HL-60/S4 treated with phorbol 12-myristate 13-acetate at 8.2 ng/mL for 4 days and 3 days (cell line): ENCODE results near the gene PIGL.
"Not testable (repeated sequence)": the region's sequence is repeated elsewhere in the genome, so short reads cannot be mapped to it uniquely, and the experiment has no call there.

Experiments used
- in situ Hi-C: fragments of 300-500 bp; cut with MboI; formaldehyde crosslinking; loops from 2 replicates; pipeline ENCODE4 v1.15.0; 2022; ENCODE audit warnings: low sequenced_read_pairs

PIGL gene

DNA sequence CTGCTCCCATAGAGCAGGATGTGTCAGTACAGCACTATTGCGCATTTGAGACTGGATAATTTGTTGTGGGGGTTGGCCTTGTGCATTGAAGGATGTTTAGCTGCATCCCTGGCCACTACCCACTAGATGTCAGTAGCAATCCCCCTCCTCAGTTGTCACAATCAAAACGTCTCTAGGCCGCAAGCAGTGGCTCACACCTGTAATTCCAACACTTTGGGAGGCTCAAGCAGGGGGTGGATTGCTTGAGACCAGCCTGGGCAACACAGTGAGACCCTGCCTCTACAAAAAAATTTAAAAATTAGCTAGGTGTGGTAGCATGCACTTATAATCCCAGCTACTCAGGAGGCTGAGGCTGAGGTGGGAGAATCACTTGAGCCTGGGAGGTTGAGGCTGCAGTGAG lies 87.8 kb downstream of the PIGL start:
- in situ Hi-C loops, result no loop called here

DNA sequence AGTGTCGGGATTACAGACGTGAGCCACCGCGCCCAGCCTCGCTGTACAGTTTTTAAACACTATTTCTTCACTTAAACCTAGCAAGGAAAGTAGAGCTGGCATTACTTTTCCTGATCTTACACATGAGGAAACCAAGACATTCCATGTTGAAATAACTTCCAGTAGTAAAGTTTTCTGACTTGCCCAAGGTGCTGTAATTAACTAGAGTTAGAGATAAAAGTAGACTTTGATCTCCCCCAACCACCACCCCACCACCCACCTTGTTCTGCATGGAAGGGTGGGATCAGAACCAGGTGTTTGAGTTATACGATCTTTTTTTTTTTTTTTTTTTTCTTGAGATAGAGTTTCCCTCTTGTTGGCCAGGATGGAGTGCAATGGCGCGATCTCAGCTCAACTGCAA lies 89.2 kb downstream of the PIGL start:
- in situ Hi-C loops, result no loop called here

DNA sequence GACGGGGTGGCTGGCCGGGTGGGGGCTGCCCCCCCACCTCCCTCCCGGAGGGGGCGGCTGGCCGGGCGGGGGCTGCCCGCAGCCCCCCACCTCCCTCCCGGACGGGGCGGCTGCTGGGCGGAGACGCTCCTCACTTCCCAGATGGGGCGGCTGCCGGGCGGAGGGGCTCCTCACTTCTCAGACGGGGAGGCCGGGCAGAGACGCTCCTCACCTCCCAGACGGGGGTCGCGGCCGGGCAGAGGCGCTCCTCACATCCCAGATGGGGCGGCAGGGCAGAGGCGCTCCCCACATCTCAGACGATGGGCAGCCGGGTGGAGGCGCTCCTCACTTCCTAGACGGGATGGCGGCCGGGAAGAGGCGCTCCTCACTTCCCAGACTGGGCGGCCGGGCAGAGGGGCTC lies 95.1 kb downstream of the PIGL start:
- in situ Hi-C loops, result not testable (repeated sequence)

DNA sequence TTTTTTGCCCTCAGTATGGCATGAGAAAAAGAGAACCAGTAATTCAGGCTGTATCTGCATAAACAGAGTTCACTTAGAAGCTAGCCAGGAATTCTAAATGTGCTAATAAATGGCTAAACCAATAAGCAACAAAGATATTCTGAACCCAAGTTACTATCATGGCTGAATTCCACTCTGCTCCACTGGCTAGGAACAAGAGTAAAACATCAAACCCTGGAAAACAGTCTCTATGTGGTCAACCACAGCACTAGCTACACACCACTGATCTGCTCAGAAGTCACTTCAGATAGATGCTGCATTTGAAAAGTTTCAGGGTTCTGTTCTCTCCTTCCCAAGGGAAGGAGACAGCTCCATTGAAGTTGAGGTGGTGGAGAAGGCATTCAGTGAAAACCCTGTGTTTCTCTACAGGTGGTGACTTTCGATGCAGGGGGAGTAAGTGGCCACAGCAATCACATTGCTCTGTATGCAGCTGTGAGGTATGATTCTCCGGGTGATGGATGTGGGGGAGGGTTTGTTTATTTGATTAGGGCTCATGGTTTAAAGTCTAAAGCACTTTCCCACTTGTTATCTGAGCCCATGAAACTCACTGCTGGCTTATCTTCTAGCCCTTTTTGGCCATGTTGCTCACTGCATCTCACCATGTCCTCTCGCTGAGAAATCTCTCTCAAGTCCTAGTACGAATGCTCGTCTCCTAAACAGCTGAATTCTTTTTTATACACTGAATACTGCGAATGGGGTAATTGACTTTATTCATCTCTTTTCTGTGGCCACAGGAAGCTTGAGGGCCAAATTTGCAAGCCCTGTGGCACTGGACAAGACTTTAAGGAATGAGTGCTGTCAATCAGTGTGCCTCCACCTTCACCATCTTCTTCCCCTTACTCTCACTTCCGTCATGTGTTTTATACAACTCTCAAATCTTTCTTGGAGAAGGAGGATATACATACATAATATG lies 96.4 kb downstream of the PIGL start:
- in situ Hi-C loops, result no loop called here

- in situ Hi-C loops, result no loop called here
These were observed 97.2 kb downstream of the PIGL start for GRCh38 chr17:16314189-16314588.

DNA sequence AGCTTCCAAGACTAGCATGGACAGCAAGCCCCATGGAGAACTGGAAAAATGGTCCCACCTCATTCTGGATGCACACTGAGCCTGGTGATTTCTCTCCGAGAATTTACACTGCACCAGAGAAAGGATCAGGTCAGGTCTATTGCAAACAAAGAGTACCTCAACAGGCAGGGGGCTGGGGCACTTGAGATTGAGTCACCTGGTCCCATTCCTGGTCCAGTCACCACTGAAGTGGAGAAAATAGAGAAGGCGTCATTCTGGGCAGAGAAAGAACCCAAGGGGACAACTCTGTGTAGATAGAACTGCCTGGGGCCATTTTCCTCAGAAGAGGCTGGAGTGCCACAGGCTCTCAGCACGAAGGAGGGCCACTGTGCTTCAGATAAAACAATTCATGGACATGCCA lies 97.8 kb downstream of the PIGL start:
- in situ Hi-C loops, result no loop called here

DNA sequence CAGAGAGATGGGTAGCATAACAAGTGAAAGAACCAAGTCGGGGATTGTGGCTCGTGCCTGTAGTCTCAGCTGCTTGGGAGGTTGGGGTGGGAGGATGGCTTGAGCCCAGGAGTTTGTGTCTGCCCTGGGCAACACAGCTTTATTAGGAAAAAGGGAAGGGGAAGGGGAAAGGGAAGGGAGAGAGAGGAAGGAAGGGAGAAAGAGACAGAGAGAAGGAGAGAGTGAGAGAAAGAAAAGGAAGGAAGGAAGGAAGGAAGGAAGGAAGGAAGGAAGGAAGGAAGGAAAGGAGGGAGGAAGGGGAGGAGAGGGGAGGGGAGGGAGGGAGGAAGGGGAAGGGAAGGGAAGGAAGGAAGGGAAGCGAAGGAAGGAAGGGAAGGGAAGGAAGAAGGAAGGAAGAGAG lies 103.0 kb downstream of the PIGL start:
- in situ Hi-C loops, result no loop called here

- in situ Hi-C loops, result no loop called here
These were observed 105.6 kb downstream of the PIGL start for GRCh38 chr17:16322636-16323035.

- in situ Hi-C loops, result no loop called here
These were observed 109.0 kb downstream of the PIGL start for GRCh38 chr17:16325964-16326363.

DNA sequence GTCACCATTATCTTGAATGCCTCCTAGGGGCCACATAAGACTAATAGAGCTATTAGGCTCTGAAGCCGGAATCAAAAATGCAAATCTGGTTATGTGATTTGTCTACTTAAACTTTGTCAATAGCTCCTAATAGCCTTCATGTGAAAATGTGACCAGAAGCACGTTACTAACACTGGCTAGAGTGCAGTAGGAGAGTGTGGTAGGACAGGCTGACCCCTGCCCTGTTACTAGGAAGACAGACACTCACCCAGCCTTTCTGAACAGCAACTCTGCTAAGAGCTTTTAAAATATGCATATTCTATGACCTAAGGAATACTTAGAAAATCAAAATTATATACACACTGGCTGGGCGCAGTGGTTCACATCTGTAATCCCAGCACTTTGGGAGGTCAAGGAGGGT lies 110.0 kb downstream of the PIGL start:
- in situ Hi-C loops, result no loop called here

DNA sequence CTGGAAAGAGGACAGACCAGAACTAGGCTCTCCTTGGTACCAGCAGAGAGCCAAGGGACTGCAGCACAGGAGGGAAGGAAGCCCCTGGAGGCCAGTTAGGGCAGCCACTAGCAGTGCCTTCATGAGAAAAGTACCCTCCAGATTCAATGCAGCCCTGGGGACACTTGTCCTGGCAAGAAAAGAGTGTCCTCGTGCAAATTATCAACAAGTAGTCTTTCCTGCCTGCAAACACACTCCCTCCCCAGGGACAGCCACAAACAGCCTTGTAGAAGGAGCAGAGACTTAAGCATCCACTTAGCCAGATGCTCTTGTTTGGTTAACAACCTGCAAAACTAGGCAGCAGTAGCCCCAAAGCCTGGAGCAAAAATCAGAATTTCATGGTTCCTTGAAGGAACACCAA lies 112.0 kb downstream of the PIGL start:
- in situ Hi-C loops, result no loop called here

- in situ Hi-C loops, result no loop called here
These were observed 112.7 kb downstream of the PIGL start for GRCh38 chr17:16329519-16330271.

DNA sequence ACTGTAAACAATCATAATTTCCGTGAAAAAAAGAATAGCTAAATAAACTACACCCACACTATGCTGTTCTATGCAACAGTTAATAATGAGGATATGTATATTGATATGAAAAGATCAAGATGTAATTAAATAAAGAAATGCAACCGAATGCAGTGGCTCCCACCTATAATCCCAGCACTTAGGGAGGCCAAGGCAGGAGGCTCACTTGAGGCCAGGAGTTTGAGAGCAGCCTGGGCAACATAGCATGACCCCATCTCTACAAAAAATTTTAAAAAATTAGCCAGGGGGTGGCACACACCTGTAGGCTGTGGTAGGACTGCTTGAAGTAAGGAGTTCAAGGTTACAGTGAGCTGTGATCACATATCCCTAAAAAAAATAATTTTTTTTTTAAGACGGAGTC lies 121.4 kb downstream of the PIGL start:
- in situ Hi-C loops, result no loop called here

- in situ Hi-C loops, result no loop called here
These were observed 122.4 kb downstream of the PIGL start for GRCh38 chr17:16339402-16339801.

- in situ Hi-C loops, result no loop called here
These were observed 122.9 kb downstream of the PIGL start for GRCh38 chr17:16339959-16340358.

DNA sequence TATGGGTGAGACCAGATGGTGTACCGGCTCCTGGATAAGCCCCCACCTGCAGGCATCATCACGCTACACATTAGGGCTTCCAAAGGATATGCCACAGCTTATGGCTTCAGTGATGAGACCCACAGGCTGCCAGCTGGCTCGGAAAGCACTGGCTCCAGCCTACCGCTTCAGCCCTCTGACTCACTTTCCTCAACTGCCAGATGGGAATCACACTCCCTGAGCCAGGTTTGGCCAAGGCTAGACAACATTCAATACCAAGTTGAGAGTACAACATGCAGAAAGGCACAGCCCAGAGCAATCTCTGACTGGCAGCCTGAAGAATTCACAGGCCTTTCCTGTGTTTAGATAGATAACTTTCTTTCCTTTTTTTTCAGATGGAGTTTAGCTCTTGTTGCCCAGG lies 126.0 kb downstream of the PIGL start:
- in situ Hi-C loops, result no loop called here

GRCh38 chr17:16343569-16343968 lies 126.6 kb downstream of the PIGL start:
- in situ Hi-C loops, result no loop called here

DNA sequence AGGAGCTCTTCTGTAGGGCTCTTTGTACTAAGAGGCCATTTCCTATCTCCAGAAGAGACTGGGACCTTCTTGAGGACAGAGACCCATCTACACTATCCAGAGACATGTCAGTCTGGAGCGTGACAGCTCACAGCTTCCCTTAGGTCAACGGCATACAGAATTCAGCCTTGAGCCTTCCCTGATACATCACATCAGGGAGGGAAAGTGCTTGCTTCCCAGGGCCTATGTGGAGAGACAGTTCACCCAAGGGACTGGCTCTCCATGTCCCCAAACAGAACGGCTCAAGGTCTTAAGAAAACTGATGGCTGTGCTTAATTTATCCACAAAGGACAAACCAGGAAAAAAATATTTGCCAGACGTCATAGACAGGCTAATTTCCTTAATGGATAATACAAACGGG lies 128.6 kb downstream of the PIGL start:
- in situ Hi-C loops, result no loop called here

GRCh38 chr17:16346721-16347271 lies 129.8 kb downstream of the PIGL start:
- in situ Hi-C loops, result no loop called here

- in situ Hi-C loops, result no loop called here
These were observed 131.6 kb downstream of the PIGL start for GRCh38 chr17:16348586-16348985.

- in situ Hi-C loops, result no loop called here
These were observed 132.4 kb downstream of the PIGL start for GRCh38 chr17:16349431-16349830.

GRCh38 chr17:16351831-16352230 lies 134.8 kb downstream of the PIGL start:
- in situ Hi-C loops, result no loop called here
